ENCODE data around the gene RRP8.

RRP8 gene

GRCh38 chr11:6631361-6631890 lies 28.0 kb upstream of the RRP8 start:
- TF ChIP-seq POLR2AphosphoS5 (IDR thresholded peaks at IDR 0.05; ENCODE audit: low read depth, low read length) (no peak), TAF1 (IDR thresholded peaks at IDR 0.05; ENCODE audit: borderline replicate concordance, low read depth, low read length) (no peak), POLR2A (IDR thresholded peaks at IDR 0.05; ENCODE audit: low read depth, low read length) (no peak)
- no peak for DNase-seq (ENCODE audit: insufficient read length)
- FAIRE-seq = no peak

- FAIRE-seq = no peak
- DNase-seq (ENCODE audit: insufficient read length) = no peak
- no peak for TF ChIP-seq TAF1 (IDR thresholded peaks at IDR 0.05; ENCODE audit: borderline replicate concordance, low read depth, low read length)
- no peak for TF ChIP-seq POLR2AphosphoS5 (IDR thresholded peaks at IDR 0.05; ENCODE audit: low read depth, low read length)
- no peak for TF ChIP-seq POLR2A (IDR thresholded peaks at IDR 0.05; ENCODE audit: low read depth, low read length)
These were observed 27.3 kb upstream of the RRP8 start for GRCh38 chr11:6630632-6631291.

- DNase-seq (ENCODE audit: insufficient read length) = no peak
- TF ChIP-seq POLR2AphosphoS5 (IDR thresholded peaks at IDR 0.05; ENCODE audit: low read depth, low read length) (no peak), TAF1 (IDR thresholded peaks at IDR 0.05; ENCODE audit: borderline replicate concordance, low read depth, low read length) (no peak), POLR2A (IDR thresholded peaks at IDR 0.05; ENCODE audit: low read depth, low read length) (no peak)
- FAIRE-seq = no peak
These were observed 26.6 kb upstream of the RRP8 start for GRCh38 chr11:6629892-6630631.

GRCh38 chr11:6629573-6629891 lies 26.1 kb upstream of the RRP8 start:
- FAIRE-seq = no peak
- TF ChIP-seq TAF1 (IDR thresholded peaks at IDR 0.05; ENCODE audit: borderline replicate concordance, low read depth, low read length) = no peak
- TF ChIP-seq POLR2A (IDR thresholded peaks at IDR 0.05; ENCODE audit: low read depth, low read length) = no peak
- TF ChIP-seq POLR2AphosphoS5 (IDR thresholded peaks at IDR 0.05; ENCODE audit: low read depth, low read length) = no peak

GRCh38 chr11:6628526-6628925 lies 25.1 kb upstream of the RRP8 start:
- FAIRE-seq (no peak), DNase-seq (ENCODE audit: insufficient read length) (no peak)
- TF ChIP-seq POLR2A (IDR thresholded peaks at IDR 0.05; ENCODE audit: low read depth, low read length) (no peak), POLR2AphosphoS5 (IDR thresholded peaks at IDR 0.05; ENCODE audit: low read depth, low read length) (no peak), TAF1 (IDR thresholded peaks at IDR 0.05; ENCODE audit: borderline replicate concordance, low read depth, low read length) (no peak)

More at GRCh38 chr11:6629573-6629891, 26.1 kb upstream of the RRP8 start:
- DNase-seq (ENCODE audit: insufficient read length) = no peak

- TF ChIP-seq TAF1 (IDR thresholded peaks at IDR 0.05; ENCODE audit: borderline replicate concordance, low read depth, low read length) (no peak), POLR2AphosphoS5 (IDR thresholded peaks at IDR 0.05; ENCODE audit: low read depth, low read length) (no peak), POLR2A (IDR thresholded peaks at IDR 0.05; ENCODE audit: low read depth, low read length) (no peak)
- DNase-seq (ENCODE audit: insufficient read length) (no peak), FAIRE-seq (peak; percentile 87)
These were observed 24.4 kb upstream of the RRP8 start for GRCh38 chr11:6627762-6628241.

- TF ChIP-seq POLR2AphosphoS5 (IDR thresholded peaks at IDR 0.05; ENCODE audit: low read depth, low read length) = no peak
- TF ChIP-seq TAF1 (IDR thresholded peaks at IDR 0.05; ENCODE audit: borderline replicate concordance, low read depth, low read length) = no peak
- no peak for TF ChIP-seq POLR2A (IDR thresholded peaks at IDR 0.05; ENCODE audit: low read depth, low read length)
- DNase-seq (ENCODE audit: insufficient read length) (no peak), FAIRE-seq (no peak)
These were observed 23.8 kb upstream of the RRP8 start for GRCh38 chr11:6626971-6627761.

GRCh38 chr11:6625832-6626420 lies 22.5 kb upstream of the RRP8 start:
- DNase-seq (ENCODE audit: insufficient read length) (no peak), FAIRE-seq (no peak)
- TF ChIP-seq TAF1 (IDR thresholded peaks at IDR 0.05; ENCODE audit: borderline replicate concordance, low read depth, low read length) (no peak), POLR2A (IDR thresholded peaks at IDR 0.05; ENCODE audit: low read depth, low read length) (no peak), POLR2AphosphoS5 (IDR thresholded peaks at IDR 0.05; ENCODE audit: low read depth, low read length) (no peak)

GRCh38 chr11:6625156-6625831 lies 21.9 kb upstream of the RRP8 start:
- DNase-seq (ENCODE audit: insufficient read length) = no peak
- FAIRE-seq = no peak
- TF ChIP-seq POLR2A (IDR thresholded peaks at IDR 0.05; ENCODE audit: low read depth, low read length) (no peak), TAF1 (IDR thresholded peaks at IDR 0.05; ENCODE audit: borderline replicate concordance, low read depth, low read length) (no peak), POLR2AphosphoS5 (IDR thresholded peaks at IDR 0.05; ENCODE audit: low read depth, low read length) (no peak)
